GM12891 (cell line): ENCODE results near the gene TUBB3.

ENCODE experiments used
- POLR2A ChIP-seq: IDR thresholded peaks from 2 replicates; pipeline ENCODE4 v1.6.1; 2011; ENCODE audit warnings: low read depth, low read length, control low read depth
- POLR2AphosphoS5 ChIP-seq: IDR thresholded peaks from 2 replicates; pipeline ENCODE4 v1.6.1; 2011; ENCODE audit warnings: low read depth, low read length, control low read depth
- POU2F2 ChIP-seq: IDR thresholded peaks from 2 replicates; pipeline ENCODE4 v1.6.1; 2011; ENCODE audit warnings: low read depth, mild to moderate bottlenecking, control low read depth, low read length, moderate library complexity
- TAF1 ChIP-seq: IDR thresholded peaks from 2 replicates; pipeline ENCODE4 v1.6.1; 2011; ENCODE audit warnings: low read depth, low read length, control low read depth

GRCh38 chr16:89972244-89973234, 49.4 kb downstream of the TUBB3 start:
- TF ChIP-seq POLR2A: peak; percentile 89
- peak; percentile 45; the same call in 1 of the 2 replicates for TF ChIP-seq TAF1
- no peak for TF ChIP-seq POU2F2
- peak; percentile 85 for TF ChIP-seq POLR2AphosphoS5
